Measurements from ENCODE around the gene CDK5RAP3.
"Not testable (repeated sequence)": the region's sequence is repeated elsewhere in the genome, so short reads cannot be mapped to it uniquely, and the experiment has no call there.

CDK5RAP3 gene

GRCh38 chr17:47981462-47981861, 10.5 kb downstream of the CDK5RAP3 start:
- H3K4me3 ChIP-seq (ENCODE audit: low read depth, low read length): no peak overlapping the region
- H3K36me3 ChIP-seq (ENCODE audit: control insufficient read depth, insufficient read depth, low read length): peaks cover 68% of the 10 kb centered on the region
- H3K27ac ChIP-seq (ENCODE audit: low read depth, low read length): no peak overlapping the region
- no peak overlapping the region for H3K9ac ChIP-seq (ENCODE audit: low read length)
- no peaks in the 10 kb centered on the region for H3K27me3 ChIP-seq (ENCODE audit: control insufficient read depth, insufficient read depth, low read length)
- no peaks in the 10 kb centered on the region for H3K4me1 ChIP-seq (ENCODE audit: control insufficient read depth, insufficient read depth, low read length)
- no peaks in the 10 kb centered on the region for H3K9me3 ChIP-seq (ENCODE audit: control insufficient read depth, insufficient read depth, low read depth, low read length)

GRCh38 chr17:47982091-47982617, 11.2 kb downstream of the CDK5RAP3 start:
- Histone ChIP-seq H3K9ac (ENCODE audit: low read length) (no peak overlapping the region), H3K4me1 (ENCODE audit: control insufficient read depth, insufficient read depth, low read length) (peaks cover 3% of the 10 kb centered on the region), H3K36me3 (ENCODE audit: control insufficient read depth, insufficient read depth, low read length) (peaks cover 64% of the 10 kb centered on the region), H3K27me3 (ENCODE audit: control insufficient read depth, insufficient read depth, low read length) (no peaks in the 10 kb centered on the region), H3K27ac (ENCODE audit: low read depth, low read length) (no peak overlapping the region), H3K4me3 (ENCODE audit: low read depth, low read length) (no peak overlapping the region), H3K9me3 (ENCODE audit: control insufficient read depth, insufficient read depth, low read depth, low read length) (no peaks in the 10 kb centered on the region)

- H3K4me1 ChIP-seq (ENCODE audit: control insufficient read depth, insufficient read depth, low read length): peaks cover 9% of the 10 kb centered on the region
- H3K9me3 ChIP-seq (ENCODE audit: control insufficient read depth, insufficient read depth, low read depth, low read length): no peaks in the 10 kb centered on the region
- H3K9ac ChIP-seq (ENCODE audit: low read length): no peak overlapping the region
- H3K4me3 ChIP-seq (ENCODE audit: low read depth, low read length): no peak overlapping the region
- no peak overlapping the region for H3K27ac ChIP-seq (ENCODE audit: low read depth, low read length)
- H3K36me3 ChIP-seq (ENCODE audit: control insufficient read depth, insufficient read depth, low read length): peaks cover 59% of the 10 kb centered on the region
- H3K27me3 ChIP-seq (ENCODE audit: control insufficient read depth, insufficient read depth, low read length): no peaks in the 10 kb centered on the region
These were observed 11.9 kb downstream of the CDK5RAP3 start for GRCh38 chr17:47982645-47983390.

GRCh38 chr17:47983492-47984223, 12.7 kb downstream of the CDK5RAP3 start:
- Histone ChIP-seq H3K36me3 (ENCODE audit: control insufficient read depth, insufficient read depth, low read length) (peaks cover 56% of the 10 kb centered on the region), H3K9ac (ENCODE audit: low read length) (no peak overlapping the region), H3K27ac (ENCODE audit: low read depth, low read length) (no peak overlapping the region), H3K27me3 (ENCODE audit: control insufficient read depth, insufficient read depth, low read length) (no peaks in the 10 kb centered on the region), H3K4me3 (ENCODE audit: low read depth, low read length) (no peak overlapping the region), H3K4me1 (ENCODE audit: control insufficient read depth, insufficient read depth, low read length) (peaks cover 12% of the 10 kb centered on the region), H3K9me3 (ENCODE audit: control insufficient read depth, insufficient read depth, low read depth, low read length) (no peaks in the 10 kb centered on the region)

GRCh38 chr17:47986520-47986919, 15.6 kb downstream of the CDK5RAP3 start:
- H3K27ac ChIP-seq (ENCODE audit: low read depth, low read length): no peak overlapping the region
- peaks cover 28% of the 10 kb centered on the region for H3K36me3 ChIP-seq (ENCODE audit: control insufficient read depth, insufficient read depth, low read length)

GRCh38 chr17:47987240-47987835, 16.4 kb downstream of the CDK5RAP3 start:
- Histone ChIP-seq H3K9ac (ENCODE audit: low read length) (no peak overlapping the region), H3K36me3 (ENCODE audit: control insufficient read depth, insufficient read depth, low read length) (peaks cover 19% of the 10 kb centered on the region), H3K27me3 (ENCODE audit: control insufficient read depth, insufficient read depth, low read length) (no peaks in the 10 kb centered on the region), H3K4me3 (ENCODE audit: low read depth, low read length) (no peak overlapping the region), H3K4me1 (ENCODE audit: control insufficient read depth, insufficient read depth, low read length) (peaks cover 31% of the 10 kb centered on the region), H3K27ac (ENCODE audit: low read depth, low read length) (no peak overlapping the region), H3K9me3 (ENCODE audit: control insufficient read depth, insufficient read depth, low read depth, low read length) (no peaks in the 10 kb centered on the region)

More at GRCh38 chr17:47986520-47986919, 15.6 kb downstream of the CDK5RAP3 start:
- Histone ChIP-seq H3K27me3 (ENCODE audit: control insufficient read depth, insufficient read depth, low read length) (no peaks in the 10 kb centered on the region), H3K4me3 (ENCODE audit: low read depth, low read length) (no peak overlapping the region), H3K9ac (ENCODE audit: low read length) (no peak overlapping the region), H3K4me1 (ENCODE audit: control insufficient read depth, insufficient read depth, low read length) (peaks cover 23% of the 10 kb centered on the region), H3K9me3 (ENCODE audit: control insufficient read depth, insufficient read depth, low read depth, low read length) (no peaks in the 10 kb centered on the region)

- not testable (repeated sequence) for H3K9me3 ChIP-seq (ENCODE audit: control insufficient read depth, insufficient read depth, low read depth, low read length); H3K27me3 ChIP-seq (ENCODE audit: control insufficient read depth, insufficient read depth, low read length); H3K9ac ChIP-seq (ENCODE audit: low read length); H3K27ac ChIP-seq (ENCODE audit: low read depth, low read length); H3K36me3 ChIP-seq (ENCODE audit: control insufficient read depth, insufficient read depth, low read length); H3K4me3 ChIP-seq (ENCODE audit: low read depth, low read length)
- H3K4me1 ChIP-seq (ENCODE audit: control insufficient read depth, insufficient read depth, low read length): peaks cover 31% of the 10 kb centered on the region
These were observed 17.5 kb downstream of the CDK5RAP3 start for GRCh38 chr17:47988445-47988844.

GRCh38 chr17:47989159-47989558, 18.2 kb downstream of the CDK5RAP3 start:
- Histone ChIP-seq H3K9ac (ENCODE audit: low read length) (no peak overlapping the region), H3K4me1 (ENCODE audit: control insufficient read depth, insufficient read depth, low read length) (peaks cover 32% of the 10 kb centered on the region), H3K4me3 (ENCODE audit: low read depth, low read length) (no peak overlapping the region), H3K9me3 (ENCODE audit: control insufficient read depth, insufficient read depth, low read depth, low read length) (no peaks in the 10 kb centered on the region), H3K36me3 (ENCODE audit: control insufficient read depth, insufficient read depth, low read length) (0 out of 2 replicates have a peak, but pooled peaks cover 2% of the 10 kb centered on the region), H3K27ac (ENCODE audit: low read depth, low read length) (no peak overlapping the region), H3K27me3 (ENCODE audit: control insufficient read depth, insufficient read depth, low read length) (no peaks in the 10 kb centered on the region)

GRCh38 chr17:47989700-47990099, 18.8 kb downstream of the CDK5RAP3 start:
- H3K27ac ChIP-seq (ENCODE audit: low read depth, low read length): no peak overlapping the region
- no peaks in the 10 kb centered on the region for H3K27me3 ChIP-seq (ENCODE audit: control insufficient read depth, insufficient read depth, low read length)
- H3K4me1 ChIP-seq (ENCODE audit: control insufficient read depth, insufficient read depth, low read length): peaks cover 38% of the 10 kb centered on the region
- H3K36me3 ChIP-seq (ENCODE audit: control insufficient read depth, insufficient read depth, low read length): no peaks in the 10 kb centered on the region
- no peak overlapping the region for H3K4me3 ChIP-seq (ENCODE audit: low read depth, low read length)
- H3K9me3 ChIP-seq (ENCODE audit: control insufficient read depth, insufficient read depth, low read depth, low read length): no peaks in the 10 kb centered on the region
- no peak overlapping the region for H3K9ac ChIP-seq (ENCODE audit: low read length)

GRCh38 chr17:47990962-47991731, 20.2 kb downstream of the CDK5RAP3 start:
- H3K27me3 ChIP-seq (ENCODE audit: control insufficient read depth, insufficient read depth, low read length): no peaks in the 10 kb centered on the region
- H3K4me1 ChIP-seq (ENCODE audit: control insufficient read depth, insufficient read depth, low read length): peaks cover 52% of the 10 kb centered on the region
- H3K4me3 ChIP-seq (ENCODE audit: low read depth, low read length): peak overlapping the region; percentile 38
- H3K27ac ChIP-seq (ENCODE audit: low read depth, low read length): no peak overlapping the region
- H3K9ac ChIP-seq (ENCODE audit: low read length): no peak overlapping the region
- H3K36me3 ChIP-seq (ENCODE audit: control insufficient read depth, insufficient read depth, low read length): no peaks in the 10 kb centered on the region
- H3K9me3 ChIP-seq (ENCODE audit: control insufficient read depth, insufficient read depth, low read depth, low read length): no peaks in the 10 kb centered on the region
